ENCODE measurements around the gene BAZ2B. TPM values are rescaled to one million over a fixed set of nuclear protein-coding genes. Genes with fewer than 3 reads are reported as not detected.
A peak's percentile ranks its signal among the peaks of the same experiment; 100 is the strongest.

The BAZ2B gene
- total and polyA plus RNA-seq, 2 of the 13 experiments (the other 11 are each of a cell fraction or from before 2014, with no cell fraction given), result 14.0 to 15.1 TPM

GRCh38 chr2:159290289-159290907 lies 325.9 kb downstream of the BAZ2B start (continued):
- TF ChIP-seq ZNF766 (CRISPR knock-in tag; IDR thresholded peaks at IDR 0.05; ENCODE audit: borderline replicate concordance) (no peak), ATF4 (CRISPR knock-in tag; IDR thresholded peaks at IDR 0.05) (peak in 1 of 2 experiments; percentile 97; a peak in 2 of 4 replicates), SKIL (CRISPR knock-in tag; IDR thresholded peaks at IDR 0.05; ENCODE audit: borderline replicate concordance) (no peak), ZNF10 (CRISPR knock-in tag; IDR thresholded peaks at IDR 0.05; ENCODE audit: borderline replicate concordance, low read depth) (no peak), SSRP1 (CRISPR knock-in tag; IDR thresholded peaks at IDR 0.05) (no peak), MED1 (CRISPR knock-in tag; IDR thresholded peaks at IDR 0.05) (0 out of 2 replicates have a peak, but pooled peaks have one; percentile 25), RBAK (CRISPR knock-in tag; IDR thresholded peaks at IDR 0.05) (no peak), GATAD2A (CRISPR knock-in tag; IDR thresholded peaks at IDR 0.05) (peak; percentile 44; the same call in 1 of the 2 replicates), CEBPB (IDR thresholded peaks at IDR 0.05; ENCODE audit: borderline replicate concordance, low read depth, low read length) (peak; percentile 42; the same call in 1 of the 2 replicates), NCOA1 (CRISPR knock-in tag; IDR thresholded peaks at IDR 0.05) (no peak), ZMYM2 (CRISPR knock-in tag; IDR thresholded peaks at IDR 0.05) (no peak), SNAI1 (CRISPR knock-in tag; IDR thresholded peaks at IDR 0.05; ENCODE audit: borderline replicate concordance) (no peak), TBX3 (IDR thresholded peaks at IDR 0.05; ENCODE audit: borderline replicate concordance) (no peak), ZNF354B (CRISPR knock-in tag; IDR thresholded peaks at IDR 0.05) (no peak), ZNF12 (CRISPR knock-in tag; IDR thresholded peaks at IDR 0.05) (peak; percentile 50; the same call in 1 of the 2 replicates), ATF2 (CRISPR knock-in tag; IDR thresholded peaks at IDR 0.05) (peak; percentile 32; the same call in 1 of the 2 replicates), FOXA1 (IDR thresholded peaks at IDR 0.05) (no peak), FOXA1 (CRISPR knock-in tag; IDR thresholded peaks at IDR 0.05) (peak; percentile 44; the same call in 1 of the 2 replicates)
